ENCODE data around the gene GAREM1.

- TF ChIP-seq CTCF (IDR thresholded peaks at IDR 0.05): no peak
- no peak for TF ChIP-seq EZH2phosphoT487 (IDR thresholded peaks at IDR 0.05)
- TF ChIP-seq EZH2 (IDR thresholded peaks at IDR 0.05): no peak
These were observed 10.4 kb downstream of the GAREM1 start for GRCh38 chr18:32460171-32460731.

Measured in neural progenitor cell (in vitro differentiated cells).